ENCODE measurements around the gene DHRSX.

DNA sequence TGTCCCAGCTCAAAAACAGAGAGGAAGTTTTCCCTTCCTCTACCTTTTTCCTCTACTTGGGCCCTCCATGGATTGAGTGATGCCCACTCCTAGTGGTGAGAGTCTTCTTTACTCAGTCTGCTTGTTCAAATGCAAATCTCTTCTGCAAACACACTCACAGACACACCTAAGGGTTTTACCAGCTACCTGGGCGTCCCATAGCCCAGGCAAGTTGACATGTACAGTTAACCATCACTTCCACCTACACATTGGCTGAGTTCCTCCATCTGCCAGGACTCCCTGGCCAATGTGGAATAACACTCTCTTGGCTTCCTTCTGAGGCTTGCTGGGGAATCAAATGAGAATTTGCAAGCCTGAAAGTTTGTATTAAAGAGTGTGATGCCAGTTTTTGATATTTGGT lies 45.7 kb upstream of the DHRSX start:
- TF ChIP-seq YY1 (IDR thresholded peaks at IDR 0.05; ENCODE audit: insufficient read depth, insufficient read length) (no peak), SUZ12 (IDR thresholded peaks at IDR 0.05; ENCODE audit: extremely low read depth, insufficient read depth, insufficient read length) (no peak)
